K562 (cell line): ENCODE results near the gene FZD8. TPM values are rescaled to one million over a fixed set of nuclear protein-coding genes. Genes with fewer than 3 reads are reported as not detected.

Source experiments
- ATAC-seq: fragments of 200-7000 bp; cut with Tn5 transposase; 3 replicates; pipeline ENCODE4 v1.9.1; 2020; ENCODE audit warnings: moderate library complexity
- BruUV-seq: library from RNA; stranded (reverse); fragments of 400-500 nt; replicated peaks from 2 replicates; lab custom pipeline; 2021; lab: Mats Ljungman, UMichigan
- CTCF ChIA-PET: fragments of 300-600 bp; formaldehyde crosslinking; extraction: SDS; loops from one replicate; lab custom pipeline; 2021; ENCODE audit warnings: low intra/inter-chr PET ratio; lab: Yijun Ruan, JAX
- POLR2A ChIA-PET: fragments of 300-600, 350-650 bp; sonication (Branson Sonifier 250); formaldehyde crosslinking; extraction: SDS; loops from one replicate; lab custom pipeline; 2021; ENCODE audit warnings: antibody characterized with exemption, inconsistent platforms; lab: Yijun Ruan, JAX
- DNase-seq, 4 experiments: peaks; one replicate each; pipeline versions ENCODE4 v3.0.0 to v3.0.0-alpha.2; 2011 to 2018; ENCODE audit warnings: low spot score in 3 of 4, mixed read lengths in 3 of 4; ENCODE audit errors: extremely low read depth in 1 of 4
- FAIRE-seq: peaks from 2 replicates; lab custom pipeline; 2011; peaks lifted over from hg19 to GRCh38; lab: Jason Lieb, UNC
- H2AFZ ChIP-seq: 2 replicates; pipeline ENCODE4 v1.6.0; 2011; ENCODE audit warnings: low read depth, low read length, control low read depth, inconsistent platforms
- H3K27ac ChIP-seq: fragments of 200-600 bp; 3 replicates; pipeline ENCODE4 v1.8.0; 2011; ENCODE audit warnings: low read depth, mild to moderate bottlenecking, control low read depth, inconsistent platforms, low read length, moderate library complexity, mixed read lengths; ENCODE audit errors: extremely low read depth
- H3K27me3 ChIP-seq, 2 experiments: fragments of 300-600 bp in 1 of 2; 2 replicates in 1 of 2; 3 replicates in 1 of 2; pipeline versions ENCODE4 v1.6.0 to v1.8.0; 2011; ENCODE audit warnings: inconsistent platforms in 2 of 2, low read length in 2 of 2, mild to moderate bottlenecking in 1 of 2, mixed read lengths in 1 of 2, moderate library complexity in 1 of 2; ENCODE audit not compliant: control insufficient read depth in 2 of 2, insufficient read depth in 2 of 2
- H3K36me3 ChIP-seq: fragments of 300-600 bp; 3 replicates; pipeline ENCODE4 v1.8.0; 2011; ENCODE audit warnings: mild to moderate bottlenecking, low read length, inconsistent platforms; ENCODE audit not compliant: control insufficient read depth, insufficient read depth
- H3K4me1 ChIP-seq, 2 experiments: fragments of 200-600 bp in 1 of 2; replicated peaks in 1 of 2; 2 replicates in 1 of 2; 3 replicates in 1 of 2; pipeline versions ENCODE4 v1.5.1 to v1.8.0; 2011; ENCODE audit warnings: inconsistent platforms in 2 of 2, low read length in 2 of 2, mild to moderate bottlenecking in 1 of 2, mixed read lengths in 1 of 2, moderate library complexity in 1 of 2; ENCODE audit not compliant: control insufficient read depth in 2 of 2, insufficient read depth in 2 of 2
- H3K4me2 ChIP-seq: 2 replicates; pipeline ENCODE4 v1.6.1; 2011; ENCODE audit warnings: low read length, control low read depth, inconsistent platforms, mixed read lengths; ENCODE audit not compliant: insufficient read depth
- H3K4me3 ChIP-seq: fragments of 200-600 bp; sonication (generic), shearing (Covaris generic); 2 replicates; pipeline ENCODE4 v1.5.1; 2016; ENCODE audit warnings: control low read depth, inconsistent platforms
- H3K79me2 ChIP-seq: fragments of 200-600 bp; 3 replicates; pipeline ENCODE4 v1.8.0; 2011; ENCODE audit warnings: low read length, inconsistent platforms; ENCODE audit not compliant: control insufficient read depth, insufficient read depth
- H3K9ac ChIP-seq, 2 experiments: 2 replicates each; pipeline versions ENCODE4 v1.6.0 to v1.6.1; 2011; ENCODE audit warnings: low read depth in 2 of 2, low read length in 2 of 2, control low read depth in 1 of 2, inconsistent platforms in 1 of 2, mild to moderate bottlenecking in 1 of 2, mixed read lengths in 1 of 2; ENCODE audit not compliant: insufficient read depth in 1 of 2
- H3K9me1 ChIP-seq: one replicate; pipeline ENCODE4 v1.6.0; 2011; ENCODE audit warnings: inconsistent platforms, mild to moderate bottlenecking, low read length, moderate library complexity; ENCODE audit not compliant: control insufficient read depth, insufficient read depth
- H3K9me3 ChIP-seq: replicated peaks from 2 replicates; pipeline ENCODE4 v1.5.1; 2011; ENCODE audit warnings: low read depth, low read length, inconsistent platforms; ENCODE audit not compliant: control insufficient read depth, insufficient read depth
- H4K20me1 ChIP-seq: replicated peaks from 2 replicates; pipeline ENCODE4 v1.6.1; 2011; ENCODE audit warnings: low read length, inconsistent platforms, mixed read lengths; ENCODE audit not compliant: control insufficient read depth, insufficient read depth
- C11orf30 ChIP-seq: fragments of 450-650 bp; IDR thresholded peaks from 2 replicates; pipeline ENCODE4 v1.6.1; 2016; ENCODE audit warnings: low read depth, mild to moderate bottlenecking
- IFI16 ChIP-seq: fragments of 250-450 bp; sonication (Bioruptor Pico); IDR thresholded peaks from 2 replicates; pipeline ENCODE4 v2.1.2; 2022; ENCODE audit warnings: mild to moderate bottlenecking, inconsistent platforms
- KDM2B ChIP-seq: fragments of 250-450 bp; sonication (Bioruptor Pico); IDR thresholded peaks from 2 replicates; pipeline ENCODE4 v1.8.0; 2021; ENCODE audit warnings: mild to moderate bottlenecking, moderate library complexity
- KLF1 ChIP-seq: fragments of 450-650 bp; IDR thresholded peaks from 2 replicates; pipeline ENCODE4 v1.6.1; 2016; ENCODE audit warnings: missing genetic modification characterization, missing compliant biosample characterization
- MAFF ChIP-seq: IDR thresholded peaks from 2 replicates; pipeline ENCODE4 v1.6.1; 2012; ENCODE audit warnings: low read length, improper control_type of control experiment
- MAFG ChIP-seq: fragments of 450-650 bp; conservative IDR thresholded peaks from 2 replicates; pipeline ENCODE4 v1.6.1; 2016; ENCODE audit warnings: missing genetic modification characterization, missing compliant biosample characterization
- NFE2L1 ChIP-seq: fragments of 450-650 bp; IDR thresholded peaks from 2 replicates; pipeline ENCODE4 v1.6.1; 2016; ENCODE audit warnings: missing genetic modification characterization, low read depth, mild to moderate bottlenecking, missing compliant biosample characterization, moderate library complexity, borderline replicate concordance
- SREBF1 ChIP-seq: fragments of 150-350 bp; IDR thresholded peaks from 2 replicates; pipeline ENCODE4 v1.6.1; 2014; ENCODE audit warnings: antibody characterized with exemption, low read depth, low read length, borderline replicate concordance
- ZNF280B ChIP-seq: fragments of 250-450 bp; sonication (Bioruptor Pico); IDR thresholded peaks from 2 replicates; pipeline ENCODE4 v1.5.1; 2021; ENCODE audit warnings: mild to moderate bottlenecking
- ZNF316 ChIP-seq: fragments of 450-650 bp; IDR thresholded peaks from 2 replicates; pipeline ENCODE4 v1.6.1; 2016
- WGBS: fragments of 100-300 bp; shearing (Covaris generic); methylation state at CpG from one replicate; pipeline ENCODE4 v1.1.6; 2016; ENCODE audit warnings: low coverage, mixed read lengths; ENCODE audit not compliant: insufficient coverage; ENCODE audit errors: missing lambda C conversion rate; 5-methylcytosine and 5-hydroxymethylcytosine counted together
- in situ Hi-C: fragments of 300-500 bp; cut with MboI; formaldehyde crosslinking; loops from 4 replicates; pipeline ENCODE4 v1.15.0; 2018; ENCODE audit warnings: inconsistent platforms, mixed read lengths
- intact Hi-C: fragments of 100-400 bp; cut with micrococcal nuclease; formaldehyde crosslinking; loops from 2 replicates; pipeline ENCODE4 v1.14.2; 2022
- polyA plus RNA-seq, 8 experiments: library from polyadenylated mRNA; depleted of rRNA in 4 of 8; stranded (reverse) in 5 of 8; unstranded in 3 of 8; fragments of >200 nt; fragmentation: Nextera tagmentation in 2 of 8; fragmentation: Illumina TruSeq in 1 of 8; extraction: Ambion mirVana in 2 of 8; extraction: Trizol in 1 of 8; gene quantifications; 2 replicates each; pipeline versions ENCODE4 v1.2.1 to v1.2.3, GENCODE V29; 2011 to 2014; ENCODE audit warnings: inconsistent platforms in 1 of 8, missing spikeins in 1 of 8
- total RNA-seq, 7 experiments: library from RNA; depleted of rRNA in 6 of 7; stranded (reverse); fragments of >200 nt in 6 of 7; fragmentation: Illumina TruSeq in 2 of 7; extraction: Trizol in 2 of 7; gene quantifications; 2 replicates each; pipeline versions ENCODE4 v1.2.1 to v1.2.3, GENCODE V29; 2011 to 2021; ENCODE audit warnings: low replicate concordance in 1 of 7

The FZD8 gene
- total and polyA plus RNA-seq, 9 of the 15 experiments (the other 6 are each of a cell fraction or from before 2014, with no cell fraction given), result 0.03 to 1.2 (median 0.16) TPM; not detected in 1

DNA sequence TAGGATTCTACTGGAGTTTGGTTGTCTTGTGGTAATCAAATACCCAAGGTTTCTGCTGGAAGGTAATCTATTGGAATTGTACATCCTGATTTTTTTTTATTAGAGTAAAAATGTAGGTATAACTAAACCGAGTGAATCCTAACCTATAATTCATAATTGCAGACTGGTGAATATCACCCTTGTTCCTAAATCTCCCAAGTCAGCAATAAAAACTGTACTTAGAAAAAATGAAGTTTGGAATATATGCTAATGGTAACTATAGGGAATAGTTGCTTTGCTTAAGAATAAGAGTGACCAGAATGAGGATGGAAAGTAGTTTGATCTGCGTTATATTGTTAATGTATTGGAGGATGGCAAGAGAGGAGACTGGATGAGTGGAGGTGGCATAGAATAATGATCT, 10.7 kb upstream of the FZD8 start:
- DNase-seq (no peak), FAIRE-seq (no peak), ATAC-seq (no peak)
- H3K4me2 ChIP-seq, result no peak overlapping the region
- in situ Hi-C loops, result no loop called here
- 0% methylated on average over 2 of the region's 2 CpGs for WGBS
- no peaks in the 10 kb centered on the region for H4K20me1 ChIP-seq
- no TSS peak for BruUV-seq
- H3K4me1 ChIP-seq, result no peaks in the 10 kb centered on the region
- H3K36me3 ChIP-seq, result no peaks in the 10 kb centered on the region
- no peak overlapping the region for H3K9ac ChIP-seq
- ChIA-PET POLR2A (interaction anchor here (0.6 kb wide), 1 partner anchor 607 kb away, joined by 4 read pairs; no protein-coding TSS in a partner anchor), CTCF (no interaction called here)
- no peaks in the 10 kb centered on the region for H3K79me2 ChIP-seq
- H3K4me3 ChIP-seq, result no peak overlapping the region
- H3K27me3 ChIP-seq, result no peaks in the 10 kb centered on the region; a peak in 1 of 5 replicates
- H3K9me3 ChIP-seq, result no peaks in the 10 kb centered on the region
- no peaks in the 10 kb centered on the region for H3K9me1 ChIP-seq
- no peak overlapping the region for H2AFZ ChIP-seq
- TF ChIP-seq ZNF280B (CRISPR knock-in tag), result no peak
- TF ChIP-seq ZNF316, result peak; percentile 63
- TF ChIP-seq NFE2L1 (tag), result no peak
- TF ChIP-seq MAFG (tag), result peak; percentile 45
- TF ChIP-seq KDM2B (CRISPR knock-in tag), result no peak
- TF ChIP-seq MAFF, result peak; percentile 40; the same call in 1 of the 2 replicates
- peak; percentile 44; the same call in 1 of the 2 replicates for TF ChIP-seq C11orf30
- no peak for TF ChIP-seq SREBF1
- TF ChIP-seq IFI16 (CRISPR knock-in tag), result no peak
- TF ChIP-seq KLF1 (tag), result no peak
- intact Hi-C loops, result no loop called here
- no peak overlapping the region for H3K27ac ChIP-seq
